ENCODE results near the gene GRK6. TPM values are rescaled to one million over a fixed set of nuclear protein-coding genes. Genes with fewer than 3 reads are reported as not detected.

Gene GRK6
- polyA plus RNA-seq, 1 of the 3 experiments (the other 2 are of a cell fraction): 39.5 TPM

GRCh38 chr5:177390363-177391300, 35.8 kb upstream of the GRK6 start:
- no peaks in the 10 kb centered on the region for H3K9me2 ChIP-seq
- peak overlapping the region; percentile 15; the same call in 1 of the 2 replicates for H2AFZ ChIP-seq (ENCODE audit: low read depth)
- 30% methylated on average over 12 of the region's 13 CpGs for WGBS (ENCODE audit: low lambda C conversion rate)
- H3K36me3 ChIP-seq (replicated peaks in 1 of 2; ENCODE audit: control insufficient read depth in 1 of 2, insufficient read depth in 2 of 2, low read length in 1 of 2): no peaks in the 10 kb centered on the region
- ChIA-PET POLR2A (interaction anchor here (1.0 to 3.6 kb wide), 5 partner anchors 13 to 110 kb away, joined by 3 to 22 read pairs (median 5); no protein-coding TSS in a partner anchor), CTCF (interaction anchor here (0.6 to 14.2 kb wide), 43 partner anchors 7 to 277 kb away, joined by 3 to 318 read pairs (median 5); partner anchors contain the start of genes DOK3, F12, GRK6 and LMAN2)
- TF ChIP-seq ELF1 (IDR thresholded peaks at IDR 0.05) (no peak), GATA2 (CRISPR knock-in tag; IDR thresholded peaks at IDR 0.05) (no peak), USF2 (IDR thresholded peaks at IDR 0.05; ENCODE audit: borderline replicate concordance, low read depth, low read length) (peak; percentile 52; the same call in 1 of the 2 replicates), MXI1 (IDR thresholded peaks at IDR 0.05; ENCODE audit: low read depth, low read length) (peak; percentile 98), TAF1 (IDR thresholded peaks at IDR 0.05; ENCODE audit: borderline replicate concordance, low read depth, low read length) (no peak), MAX (IDR thresholded peaks at IDR 0.05; ENCODE audit: low read depth) (peak; percentile 81), NFIC (IDR thresholded peaks at IDR 0.05; ENCODE audit: borderline replicate concordance) (no peak), SIN3A (IDR thresholded peaks at IDR 0.05; ENCODE audit: borderline replicate concordance, low read depth, low read length) (0 out of 2 replicates have a peak, but pooled peaks have one; percentile 77), SMC3 (IDR thresholded peaks at IDR 0.05; ENCODE audit: low read depth, low read length) (peak; percentile 90), NRF1 (IDR thresholded peaks at IDR 0.05; ENCODE audit: low read depth, low read length) (0 out of 2 replicates have a peak, but pooled peaks have one; percentile 27), RCOR1 (IDR thresholded peaks at IDR 0.05; ENCODE audit: low read length) (0 out of 2 replicates have a peak, but pooled peaks have one; percentile 5), EZH2phosphoT487 (IDR thresholded peaks at IDR 0.05; ENCODE audit: borderline replicate concordance, low read depth) (no peak), MEF2A (IDR thresholded peaks at IDR 0.05; ENCODE audit: borderline replicate concordance, low read depth) (no peak), CTCF (IDR thresholded peaks at IDR 0.05) (peak; percentile 88), RAD21 (IDR thresholded peaks at IDR 0.05; ENCODE audit: low read length) (peak; percentile 95)
- TF ChIP-seq, protein P1, sequence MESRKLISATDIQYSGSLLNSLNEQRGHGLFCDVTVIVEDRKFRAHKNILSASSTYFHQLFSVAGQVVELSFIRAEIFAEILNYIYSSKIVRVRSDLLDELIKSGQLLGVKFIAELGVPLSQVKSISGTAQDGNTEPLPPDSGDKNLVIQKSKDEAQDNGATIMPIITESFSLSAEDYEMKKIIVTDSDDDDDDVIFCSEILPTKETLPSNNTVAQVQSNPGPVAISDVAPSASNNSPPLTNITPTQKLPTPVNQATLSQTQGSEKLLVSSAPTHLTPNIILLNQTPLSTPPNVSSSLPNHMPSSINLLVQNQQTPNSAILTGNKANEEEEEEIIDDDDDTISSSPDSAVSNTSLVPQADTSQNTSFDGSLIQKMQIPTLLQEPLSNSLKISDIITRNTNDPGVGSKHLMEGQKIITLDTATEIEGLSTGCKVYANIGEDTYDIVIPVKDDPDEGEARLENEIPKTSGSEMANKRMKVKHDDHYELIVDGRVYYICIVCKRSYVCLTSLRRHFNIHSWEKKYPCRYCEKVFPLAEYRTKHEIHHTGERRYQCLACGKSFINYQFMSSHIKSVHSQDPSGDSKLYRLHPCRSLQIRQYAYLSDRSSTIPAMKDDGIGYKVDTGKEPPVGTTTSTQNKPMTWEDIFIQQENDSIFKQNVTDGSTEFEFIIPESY (IDR thresholded peaks at IDR 0.05; ENCODE audit: borderline replicate concordance, low read depth): no peak
- TF ChIP-seq, protein P2, sequence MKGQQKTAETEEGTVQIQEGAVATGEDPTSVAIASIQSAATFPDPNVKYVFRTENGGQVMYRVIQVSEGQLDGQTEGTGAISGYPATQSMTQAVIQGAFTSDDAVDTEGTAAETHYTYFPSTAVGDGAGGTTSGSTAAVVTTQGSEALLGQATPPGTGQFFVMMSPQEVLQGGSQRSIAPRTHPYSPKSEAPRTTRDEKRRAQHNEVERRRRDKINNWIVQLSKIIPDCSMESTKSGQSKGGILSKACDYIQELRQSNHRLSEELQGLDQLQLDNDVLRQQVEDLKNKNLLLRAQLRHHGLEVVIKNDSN (IDR thresholded peaks at IDR 0.05; ENCODE audit: borderline replicate concordance, low read depth): peak; percentile 64; the same call in 1 of the 2 replicates
- H3K9ac ChIP-seq: no peak overlapping the region
- H3F3A ChIP-seq (replicated peaks; ENCODE audit: insufficient read depth): peaks cover 5% of the 10 kb centered on the region
- H3K9me3 ChIP-seq: no peaks in the 10 kb centered on the region
- H4K20me1 ChIP-seq (ENCODE audit: insufficient read depth): no peaks in the 10 kb centered on the region
- H3K4me1 ChIP-seq (ENCODE audit: control insufficient read depth in 1 of 2, insufficient read depth in 2 of 2, low read depth in 1 of 2, low read length in 1 of 2): peaks cover 0 to 3% of the 10 kb centered on the region in 2 experiments; a peak in 1 of 4 replicates
- H3K4me3 ChIP-seq (ENCODE audit: low read depth in 2 of 2, low read length in 1 of 2): no peak overlapping the region; a peak in 1 of 4 replicates
- no peaks in the 10 kb centered on the region for H3K27me3 ChIP-seq (ENCODE audit: insufficient read depth)
- DNase-seq: peak; percentile 95
- no peaks in the 10 kb centered on the region for H3K79me2 ChIP-seq (ENCODE audit: insufficient read depth)
- no peak overlapping the region for H3K27ac ChIP-seq (ENCODE audit: low read depth in 2 of 2, low read length in 1 of 2)
- H3K4me2 ChIP-seq: no peak overlapping the region
